Colonic mucosa (tissue), 4 donors: Measurements from ENCODE around the gene CYLD. TPM values are rescaled to one million over a fixed set of nuclear protein-coding genes. Genes with fewer than 3 reads are reported as not detected.

Source experiments
- DNase-seq: peaks from one replicate; pipeline ENCODE4 v3.0.0-alpha.2; 2020
- H3K27ac ChIP-seq: fragments of 200-600 bp; one replicate; pipeline ENCODE4 v1.8.0; 2021
- H3K27me3 ChIP-seq: fragments of 200-600 bp; one replicate; pipeline ENCODE4 v1.8.0; 2021
- H3K36me3 ChIP-seq: fragments of 200-600 bp; one replicate; pipeline ENCODE4 v1.8.0; 2021
- H3K4me1 ChIP-seq: fragments of 200-600 bp; one replicate; pipeline ENCODE4 v1.8.0; 2021; ENCODE audit warnings: mild to moderate bottlenecking
- H3K4me3 ChIP-seq: fragments of 200-600 bp; one replicate; pipeline ENCODE4 v1.8.0; 2021
- H3K9ac ChIP-seq, 2 donors: one replicate each; pipeline ENCODE4 v1.7.0; 2013; ENCODE audit warnings: control low read depth in 2 of 2, low read depth in 2 of 2, low read length in 2 of 2
- H3K9me3 ChIP-seq: fragments of 200-600 bp; one replicate; pipeline ENCODE4 v1.8.0; 2021
- CTCF ChIP-seq: fragments of 200-600 bp; IDR thresholded peaks from one replicate; pipeline ENCODE4 v1.8.0; 2022; ENCODE audit warnings: antibody characterized with exemption, mild to moderate bottlenecking
- intact Hi-C: fragments of 100-400 bp; cut with DNase I; formaldehyde crosslinking; loops from one replicate; pipeline ENCODE4 v1.14.1; 2022
- total RNA-seq, 2 donors: library from RNA; stranded (reverse); fragmentation: NEBNext Ultra II Directional in 1 of 2; extraction: Animal tissue kit (Norgen Biotek cat#: 25700) in 1 of 2; gene quantifications; one replicate each; pipeline ENCODE4 v1.2.1, GENCODE V29; 2021
- donor health status: healthy.
- donor health status: DM: no; HTN: no; CAD: no.
- donor health status: DM: no; HTN: no; CAD: no.

The CYLD gene
- total RNA-seq, 2 donors from 2014 or later: 15.8 to 31.5 TPM

DNA sequence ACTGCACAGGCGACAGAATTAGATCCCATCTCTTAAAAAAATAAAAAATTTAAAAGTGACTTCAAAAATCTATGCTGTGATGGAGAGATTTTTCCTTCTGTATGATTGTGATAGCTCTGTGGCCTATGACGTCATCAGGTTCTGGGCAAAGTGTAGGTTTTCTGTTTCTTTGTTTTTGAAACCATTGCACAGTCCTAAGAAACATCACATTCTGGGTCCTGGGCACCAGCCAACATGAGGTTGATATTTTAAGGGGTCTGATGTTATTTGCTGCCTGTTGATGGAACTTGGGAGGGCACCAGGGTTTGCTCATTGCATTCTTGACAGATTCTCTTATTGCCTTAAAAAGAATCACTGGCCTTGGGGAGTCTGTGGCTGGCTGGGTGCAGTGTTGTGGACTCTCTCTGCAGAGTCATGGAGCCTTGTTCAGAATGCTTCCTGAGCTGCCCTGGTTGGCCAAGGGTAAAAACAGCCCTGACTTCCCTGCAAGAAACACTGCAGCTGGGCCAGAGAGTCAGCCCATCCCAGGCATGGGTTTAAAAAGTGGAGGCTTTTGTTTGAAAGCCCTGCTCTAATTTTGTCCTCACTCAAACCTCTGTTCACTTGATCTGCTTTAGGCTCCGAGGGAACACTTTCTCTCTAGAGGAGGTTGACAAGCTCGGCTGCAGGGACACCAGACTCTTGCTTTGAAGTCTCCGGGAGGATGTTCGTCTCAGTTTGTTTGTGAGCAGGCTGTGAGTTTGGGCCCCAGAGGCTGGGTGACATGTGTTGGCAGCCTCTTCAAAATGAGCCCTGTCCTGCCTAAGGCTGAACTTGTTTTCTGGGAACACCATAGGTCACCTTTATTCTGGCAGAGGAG is 10.5 kb upstream of the CYLD start:
- no peaks in the 10 kb centered on the region for H3K27me3 ChIP-seq
- peak; percentile 0 for DNase-seq
- intact Hi-C loops: no loop called here
- no peak overlapping the region for H3K27ac ChIP-seq
- no peaks in the 10 kb centered on the region for H3K4me1 ChIP-seq
- no peaks in the 10 kb centered on the region for H3K36me3 ChIP-seq
- no peak overlapping the region for H3K4me3 ChIP-seq
- H3K9me3 ChIP-seq: no peaks in the 10 kb centered on the region
- no peak for TF ChIP-seq CTCF
- H3K9ac ChIP-seq: no peak overlapping the region

- intact Hi-C loops: no loop called here
- H3K9me3 ChIP-seq: no peaks in the 10 kb centered on the region
- H3K27ac ChIP-seq: no peak overlapping the region
- H3K27me3 ChIP-seq: no peaks in the 10 kb centered on the region
- TF ChIP-seq CTCF: no peak
- H3K4me3 ChIP-seq: no peak overlapping the region
- no peak for DNase-seq
- no peak overlapping the region for H3K9ac ChIP-seq
- H3K36me3 ChIP-seq: no peaks in the 10 kb centered on the region
- H3K4me1 ChIP-seq: no peaks in the 10 kb centered on the region
These were observed 9.7 kb upstream of the CYLD start for GRCh38 chr16:50731989-50732832.

DNA sequence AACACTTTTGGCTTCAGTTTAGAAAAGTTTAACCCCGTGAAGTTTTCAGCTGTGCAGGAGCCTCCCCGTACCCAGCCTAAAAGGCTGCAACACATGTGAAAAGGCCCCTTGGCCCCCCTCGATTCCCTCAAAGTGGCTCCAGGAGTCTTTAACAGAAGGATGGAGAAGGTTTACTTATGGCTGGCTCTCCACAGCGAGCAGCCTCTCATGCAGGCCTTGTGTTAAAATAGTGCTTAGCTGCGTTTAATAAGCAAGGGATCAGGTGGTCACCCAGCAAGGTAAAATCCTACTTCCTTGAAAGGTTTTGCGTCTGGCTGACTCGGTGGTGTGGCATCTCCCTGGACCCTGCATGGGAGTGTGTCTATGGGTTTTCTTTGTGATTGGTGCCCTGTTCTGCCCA is 8.4 kb upstream of the CYLD start:
- intact Hi-C loops: no loop called here

GRCh38 chr16:50735629-50736122 is 6.2 kb upstream of the CYLD start:
- H3K4me3 ChIP-seq: no peak overlapping the region
- no peaks in the 10 kb centered on the region for H3K9me3 ChIP-seq
- no peak overlapping the region for H3K9ac ChIP-seq
- no peak overlapping the region for H3K27ac ChIP-seq
- no peaks in the 10 kb centered on the region for H3K4me1 ChIP-seq
- TF ChIP-seq CTCF: no peak
- no peaks in the 10 kb centered on the region for H3K36me3 ChIP-seq
- intact Hi-C loops: no loop called here
- H3K27me3 ChIP-seq: no peaks in the 10 kb centered on the region
- no peak for DNase-seq

More for the DNA sequence above, 8.4 kb upstream of the CYLD start:
- H3K27me3 ChIP-seq: no peaks in the 10 kb centered on the region
- no peaks in the 10 kb centered on the region for H3K36me3 ChIP-seq
- H3K4me3 ChIP-seq: no peak overlapping the region
- H3K4me1 ChIP-seq: no peaks in the 10 kb centered on the region
- no peaks in the 10 kb centered on the region for H3K9me3 ChIP-seq
- H3K27ac ChIP-seq: no peak overlapping the region
- DNase-seq: peak; percentile 7
- H3K9ac ChIP-seq: no peak overlapping the region
- TF ChIP-seq CTCF: no peak

DNA sequence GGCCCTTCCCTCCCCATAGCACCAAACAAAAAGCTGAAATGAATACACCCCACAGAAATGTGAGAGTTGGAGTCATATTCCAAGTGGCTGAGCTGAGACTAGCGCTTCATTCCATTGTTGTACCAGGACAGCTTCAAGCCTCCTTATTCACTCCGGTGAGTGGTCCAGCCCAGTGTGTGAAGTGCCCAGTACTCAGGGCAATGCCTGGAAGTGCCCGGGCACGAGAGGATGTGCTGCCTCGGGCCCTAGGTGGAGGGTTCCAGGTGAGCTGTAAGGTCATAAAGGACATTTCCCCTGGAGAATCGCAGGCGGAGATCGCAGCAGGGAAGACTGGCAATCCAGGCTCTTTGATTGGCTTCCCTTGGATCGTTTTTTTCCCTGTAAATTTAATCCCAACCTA is 5.4 kb upstream of the CYLD start:
- intact Hi-C loops: no loop called here
- DNase-seq: no peak

More for the DNA sequence above, 5.4 kb upstream of the CYLD start:
- no peak overlapping the region for H3K27ac ChIP-seq
- H3K9ac ChIP-seq: no peak overlapping the region
- no peaks in the 10 kb centered on the region for H3K36me3 ChIP-seq
- no peak for TF ChIP-seq CTCF
- no peaks in the 10 kb centered on the region for H3K27me3 ChIP-seq
- no peak overlapping the region for H3K4me3 ChIP-seq
- H3K9me3 ChIP-seq: no peaks in the 10 kb centered on the region
- H3K4me1 ChIP-seq: no peaks in the 10 kb centered on the region
